ENCODE measurements around the gene ITPRIP. TPM values are rescaled to one million over a fixed set of nuclear protein-coding genes. Genes with fewer than 3 reads are reported as not detected.

Gene ITPRIP
- total RNA-seq, 1 donor from 2014 or later, result 19.8 TPM

- Mint-ChIP-seq H3K36me3 (ENCODE audit: unreplicated experiment) (peaks cover 5% of the 10 kb centered on the region), H3K9me3 (ENCODE audit: unreplicated experiment) (peaks cover 14% of the 10 kb centered on the region), H3K27ac (ENCODE audit: unreplicated experiment) (peak overlapping the region; percentile 26), H3K27me3 (ENCODE audit: unreplicated experiment) (peaks cover 5% of the 10 kb centered on the region), H3K4me1 (ENCODE audit: low read depth, unreplicated experiment) (peaks cover 38% of the 10 kb centered on the region), H3K4me3 (ENCODE audit: unreplicated experiment) (no peak overlapping the region)
- TF ChIP-seq CTCF (IDR thresholded peaks at IDR 0.05; ENCODE audit: partially characterized antibody, unreplicated experiment), result no peak
- no peak for DNase-seq
These were observed 21.0 kb downstream of the ITPRIP start for GRCh38 chr10:104317269-104317710.

- Mint-ChIP-seq H3K27me3 (ENCODE audit: unreplicated experiment) (peaks cover 5% of the 10 kb centered on the region), H3K36me3 (ENCODE audit: unreplicated experiment) (peaks cover 5% of the 10 kb centered on the region), H3K4me1 (ENCODE audit: low read depth, unreplicated experiment) (peaks cover 30% of the 10 kb centered on the region), H3K4me3 (ENCODE audit: unreplicated experiment) (no peak overlapping the region), H3K27ac (ENCODE audit: unreplicated experiment) (no peak overlapping the region), H3K9me3 (ENCODE audit: unreplicated experiment) (peaks cover 13% of the 10 kb centered on the region)
- no peak for DNase-seq
- TF ChIP-seq CTCF (IDR thresholded peaks at IDR 0.05; ENCODE audit: partially characterized antibody, unreplicated experiment), result no peak
These were observed 21.8 kb downstream of the ITPRIP start for GRCh38 chr10:104316321-104317099.

- TF ChIP-seq CTCF (IDR thresholded peaks at IDR 0.05; ENCODE audit: partially characterized antibody, unreplicated experiment), result no peak
These were observed 22.8 kb downstream of the ITPRIP start for GRCh38 chr10:104315486-104315921.

GRCh38 chr10:104314591-104315485 lies 23.4 kb downstream of the ITPRIP start:
- H3K36me3 Mint-ChIP-seq (ENCODE audit: unreplicated experiment), result peaks cover 5% of the 10 kb centered on the region
- peaks cover 9% of the 10 kb centered on the region for H3K9me3 Mint-ChIP-seq (ENCODE audit: unreplicated experiment)
- DNase-seq, result no peak
- no peak overlapping the region for H3K27ac Mint-ChIP-seq (ENCODE audit: unreplicated experiment)
- H3K27me3 Mint-ChIP-seq (ENCODE audit: unreplicated experiment), result peaks cover 1% of the 10 kb centered on the region
- H3K4me1 Mint-ChIP-seq (ENCODE audit: low read depth, unreplicated experiment), result peaks cover 23% of the 10 kb centered on the region
- H3K4me3 Mint-ChIP-seq (ENCODE audit: unreplicated experiment), result no peak overlapping the region
- TF ChIP-seq CTCF (IDR thresholded peaks at IDR 0.05; ENCODE audit: partially characterized antibody, unreplicated experiment), result no peak

More at GRCh38 chr10:104315486-104315921, 22.8 kb downstream of the ITPRIP start:
- Mint-ChIP-seq H3K4me1 (ENCODE audit: low read depth, unreplicated experiment) (peaks cover 28% of the 10 kb centered on the region), H3K4me3 (ENCODE audit: unreplicated experiment) (no peak overlapping the region), H3K27ac (ENCODE audit: unreplicated experiment) (no peak overlapping the region), H3K36me3 (ENCODE audit: unreplicated experiment) (peaks cover 5% of the 10 kb centered on the region), H3K9me3 (ENCODE audit: unreplicated experiment) (peaks cover 12% of the 10 kb centered on the region), H3K27me3 (ENCODE audit: unreplicated experiment) (peaks cover 3% of the 10 kb centered on the region)
- DNase-seq, result no peak

Data from glutamatergic neuron (in vitro differentiated cells).